Liver (tissue), 3 donors: ENCODE measurements around the gene RABGGTA.

Experiments used
- EGR1 ChIP-seq, 2 donors: IDR thresholded peaks; 2 replicates each; pipeline ENCODE4 v1.6.1; 2016 to 2018; ENCODE audit warnings: antibody characterized with exemption in 2 of 2, low read depth in 2 of 2
- SP1 ChIP-seq: IDR thresholded peaks from 2 replicates; pipeline ENCODE4 v1.6.1; 2018; ENCODE audit warnings: antibody characterized with exemption, mild to moderate bottlenecking
- YY1 ChIP-seq: IDR thresholded peaks from 2 replicates; pipeline ENCODE4 v1.6.1; 2016; ENCODE audit warnings: antibody characterized with exemption, mild to moderate bottlenecking
- TF ChIP-seq, protein P1 (sequence below): fragments of 150-350 bp; IDR thresholded peaks from 2 replicates; pipeline ENCODE4 v1.5.1; 2017; ENCODE audit warnings: improper control_type of control experiment, low read depth, low read length; ENCODE audit not compliant: missing input control
- TF ChIP-seq, protein P2 (sequence below): IDR thresholded peaks from 2 replicates; pipeline ENCODE4 v1.6.1; 2016; ENCODE audit warnings: antibody characterized with exemption
- donor health status: healthy.
- donor health status: healthy.

DNA sequence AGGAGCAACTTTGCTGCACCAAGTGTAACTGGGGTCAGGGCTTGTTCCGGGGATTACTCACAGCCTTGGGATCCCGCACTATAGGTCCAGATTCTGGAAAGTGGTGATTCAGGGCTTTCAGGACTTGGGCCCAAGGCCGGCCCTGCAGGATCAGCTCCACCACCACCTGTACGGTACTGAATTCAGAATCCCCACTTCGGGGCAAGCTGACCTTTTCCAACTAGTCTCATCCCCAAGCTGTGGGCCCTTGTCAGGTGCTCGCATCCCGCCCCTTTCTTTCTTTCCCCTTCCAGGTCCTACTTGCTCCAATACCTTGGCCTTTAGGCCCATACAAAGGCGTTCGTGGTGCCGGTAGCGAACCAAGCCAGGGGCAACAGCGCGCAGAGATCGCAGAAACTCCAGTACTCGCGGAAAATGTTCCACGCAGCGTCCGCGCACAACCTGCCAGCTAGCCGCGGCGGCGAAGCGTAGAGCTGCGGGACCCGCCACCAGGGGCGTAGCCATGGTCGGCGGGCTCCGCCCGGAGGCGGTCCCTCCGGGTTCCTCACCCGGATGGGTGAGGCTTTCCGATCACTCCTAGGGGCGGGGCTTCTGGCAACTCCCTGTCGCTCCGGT, 29.5 kb downstream of the RABGGTA start:
- TF ChIP-seq EGR1 (IDR thresholded peaks at IDR 0.05; ENCODE audit: low read depth in 2 of 2) (no peak), YY1 (no peak), SP1 (no peak)
- TF ChIP-seq, protein P1, sequence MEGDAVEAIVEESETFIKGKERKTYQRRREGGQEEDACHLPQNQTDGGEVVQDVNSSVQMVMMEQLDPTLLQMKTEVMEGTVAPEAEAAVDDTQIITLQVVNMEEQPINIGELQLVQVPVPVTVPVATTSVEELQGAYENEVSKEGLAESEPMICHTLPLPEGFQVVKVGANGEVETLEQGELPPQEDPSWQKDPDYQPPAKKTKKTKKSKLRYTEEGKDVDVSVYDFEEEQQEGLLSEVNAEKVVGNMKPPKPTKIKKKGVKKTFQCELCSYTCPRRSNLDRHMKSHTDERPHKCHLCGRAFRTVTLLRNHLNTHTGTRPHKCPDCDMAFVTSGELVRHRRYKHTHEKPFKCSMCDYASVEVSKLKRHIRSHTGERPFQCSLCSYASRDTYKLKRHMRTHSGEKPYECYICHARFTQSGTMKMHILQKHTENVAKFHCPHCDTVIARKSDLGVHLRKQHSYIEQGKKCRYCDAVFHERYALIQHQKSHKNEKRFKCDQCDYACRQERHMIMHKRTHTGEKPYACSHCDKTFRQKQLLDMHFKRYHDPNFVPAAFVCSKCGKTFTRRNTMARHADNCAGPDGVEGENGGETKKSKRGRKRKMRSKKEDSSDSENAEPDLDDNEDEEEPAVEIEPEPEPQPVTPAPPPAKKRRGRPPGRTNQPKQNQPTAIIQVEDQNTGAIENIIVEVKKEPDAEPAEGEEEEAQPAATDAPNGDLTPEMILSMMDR = peak; percentile 66
- TF ChIP-seq, protein P2, sequence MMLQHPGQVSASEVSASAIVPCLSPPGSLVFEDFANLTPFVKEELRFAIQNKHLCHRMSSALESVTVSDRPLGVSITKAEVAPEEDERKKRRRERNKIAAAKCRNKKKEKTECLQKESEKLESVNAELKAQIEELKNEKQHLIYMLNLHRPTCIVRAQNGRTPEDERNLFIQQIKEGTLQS = no peak
